ENCODE results near the gene ZNF117.
"Not testable (repeated sequence)": the region's sequence is repeated elsewhere in the genome, so short reads cannot be mapped to it uniquely, and the experiment has no call there.

ZNF117 gene

GRCh38 chr7:64990936-64991335 is at the start of gene ZNF117:
Gene ZNF117 (minus strand): TSS chr7:64991036.
- no peaks in the 10 kb centered on the region for H3K36me3 Mint-ChIP-seq
- no peak for ATAC-seq
- no peak within 1 kb of the TSS for H3K27ac Mint-ChIP-seq
- peaks cover 52% of the 10 kb centered on the region for H3K9me3 Mint-ChIP-seq
- H3K4me1 Mint-ChIP-seq = no peaks in the 10 kb centered on the region
- no peak for DNase-seq (ENCODE audit: low spot score in 2 of 2)
- H3K4me3 Mint-ChIP-seq = no peak within 1 kb of the TSS

GRCh38 chr7:65038767-65039166 is 47.9 kb upstream of the ZNF117 start:
- ATAC-seq (peak; percentile 33), DNase-seq (ENCODE audit: low spot score in 2 of 2) (peak; percentile 12 to 67)
- H3K27ac Mint-ChIP-seq = peak overlapping the region; percentile 58
- not testable (repeated sequence) for H3K4me1 Mint-ChIP-seq, H3K36me3 Mint-ChIP-seq, H3K9me3 Mint-ChIP-seq
- peak overlapping the region; percentile 72 for H3K4me3 Mint-ChIP-seq

GRCh38 chr7:65037740-65038688 is 47.2 kb upstream of the ZNF117 start:
- H3K27ac Mint-ChIP-seq = peak overlapping the region; percentile 54
- H3K9me3 Mint-ChIP-seq = no peaks in the 10 kb centered on the region
- DNase-seq (ENCODE audit: low spot score in 2 of 2) = peak; percentile 75 to 87
- H3K4me3 Mint-ChIP-seq = peak overlapping the region; percentile 72
- H3K4me1 Mint-ChIP-seq = peaks cover 6% of the 10 kb centered on the region
- no peaks in the 10 kb centered on the region for H3K36me3 Mint-ChIP-seq
- peak; percentile 93 for ATAC-seq

GRCh38 chr7:65036526-65036925 is 45.7 kb upstream of the ZNF117 start:
- H3K4me1 Mint-ChIP-seq = not testable (repeated sequence)

GRCh38 chr7:65035469-65035868 is 44.6 kb upstream of the ZNF117 start:
- not testable (repeated sequence) for H3K4me3 Mint-ChIP-seq; ATAC-seq; H3K9me3 Mint-ChIP-seq; DNase-seq (ENCODE audit: low spot score in 2 of 2); H3K36me3 Mint-ChIP-seq; H3K4me1 Mint-ChIP-seq; H3K27ac Mint-ChIP-seq

More at GRCh38 chr7:65036526-65036925, 45.7 kb upstream of the ZNF117 start:
- H3K36me3 Mint-ChIP-seq; H3K27ac Mint-ChIP-seq; H3K4me3 Mint-ChIP-seq; DNase-seq (ENCODE audit: low spot score in 2 of 2); H3K9me3 Mint-ChIP-seq; ATAC-seq: not testable (repeated sequence)

GRCh38 chr7:65034120-65034782 is 43.4 kb upstream of the ZNF117 start:
- H3K4me1 Mint-ChIP-seq; H3K27ac Mint-ChIP-seq; H3K36me3 Mint-ChIP-seq; DNase-seq (ENCODE audit: low spot score in 2 of 2); H3K9me3 Mint-ChIP-seq; ATAC-seq; H3K4me3 Mint-ChIP-seq: not testable (repeated sequence)

GRCh38 chr7:65033391-65033790 is 42.6 kb upstream of the ZNF117 start:
- H3K36me3 Mint-ChIP-seq; ATAC-seq; DNase-seq (ENCODE audit: low spot score in 2 of 2); H3K4me1 Mint-ChIP-seq; H3K27ac Mint-ChIP-seq; H3K4me3 Mint-ChIP-seq; H3K9me3 Mint-ChIP-seq: not testable (repeated sequence)

- H3K27ac Mint-ChIP-seq; H3K4me1 Mint-ChIP-seq; H3K36me3 Mint-ChIP-seq; H3K9me3 Mint-ChIP-seq; ATAC-seq; DNase-seq (ENCODE audit: low spot score in 2 of 2); H3K4me3 Mint-ChIP-seq: not testable (repeated sequence)
These were observed 34.2 kb upstream of the ZNF117 start for GRCh38 chr7:65025023-65025422.

GRCh38 chr7:65020978-65021377 is 30.1 kb upstream of the ZNF117 start:
- not testable (repeated sequence) for ATAC-seq; H3K4me3 Mint-ChIP-seq; H3K36me3 Mint-ChIP-seq; DNase-seq (ENCODE audit: low spot score in 2 of 2); H3K27ac Mint-ChIP-seq; H3K4me1 Mint-ChIP-seq; H3K9me3 Mint-ChIP-seq

- Mint-ChIP-seq H3K4me1 (peaks cover 19% of the 10 kb centered on the region), H3K36me3 (peaks cover 12% of the 10 kb centered on the region)
- not testable (repeated sequence) for H3K9me3 Mint-ChIP-seq; DNase-seq (ENCODE audit: low spot score in 2 of 2); H3K4me3 Mint-ChIP-seq; H3K27ac Mint-ChIP-seq; ATAC-seq
These were observed 19.0 kb upstream of the ZNF117 start for GRCh38 chr7:65009881-65010280.

- not testable (repeated sequence) for H3K27ac Mint-ChIP-seq; ATAC-seq; H3K9me3 Mint-ChIP-seq; H3K4me3 Mint-ChIP-seq; DNase-seq (ENCODE audit: low spot score in 2 of 2)
- H3K4me1 Mint-ChIP-seq = peaks cover 24% of the 10 kb centered on the region
- H3K36me3 Mint-ChIP-seq = peaks cover 17% of the 10 kb centered on the region
These were observed 18.6 kb upstream of the ZNF117 start for GRCh38 chr7:65009394-65009793.

GRCh38 chr7:65007036-65007435 is 16.2 kb upstream of the ZNF117 start:
- H3K27ac Mint-ChIP-seq = peak overlapping the region; percentile 96
- peaks cover 37% of the 10 kb centered on the region for H3K36me3 Mint-ChIP-seq
- DNase-seq (ENCODE audit: low spot score in 2 of 2); ATAC-seq; H3K9me3 Mint-ChIP-seq: not testable (repeated sequence)
- peaks cover 38% of the 10 kb centered on the region for H3K4me1 Mint-ChIP-seq
- H3K4me3 Mint-ChIP-seq = peak overlapping the region; percentile 92

GRCh38 chr7:65006094-65006992 is 15.5 kb upstream of the ZNF117 start, which contains the start of gene ERV3-1:
Gene ERV3-1 (minus strand): TSS chr7:65006687. CDS start chr7:64993026, 13,661 bp downstream.
- DNase-seq (ENCODE audit: low spot score in 2 of 2) (peak; percentile 68 to 91), ATAC-seq (peak; percentile 100)
- Mint-ChIP-seq H3K36me3 (peaks cover 44% of the 10 kb centered on the region), H3K9me3 (no peaks in the 10 kb centered on the region), H3K4me3 (peak within 1 kb of the TSS; percentile 92), H3K27ac (peak within 1 kb of the TSS; percentile 96), H3K4me1 (peaks cover 39% of the 10 kb centered on the region)

GRCh38 chr7:65004575-65004974 is 13.7 kb upstream of the ZNF117 start:
- peak overlapping the region; percentile 96 for H3K27ac Mint-ChIP-seq
- DNase-seq (ENCODE audit: low spot score in 2 of 2) = no peak

More at GRCh38 chr7:65004575-65004974, 13.7 kb upstream of the ZNF117 start:
- peaks cover 53% of the 10 kb centered on the region for H3K36me3 Mint-ChIP-seq
- H3K4me1 Mint-ChIP-seq = peaks cover 48% of the 10 kb centered on the region
- no peak for ATAC-seq
- H3K9me3 Mint-ChIP-seq = no peaks in the 10 kb centered on the region
- H3K4me3 Mint-ChIP-seq = peak overlapping the region; percentile 92

Measured in stimulated activated effector memory CD8-positive, alpha-beta T cell treated with anti-CD3 and anti-CD28 coated beads, Interleukin-12 subunit alpha, Interleukin-12 subunit beta, amount 100 ng/mL, for 72 hours (primary cell).